ENCODE data around the gene TTN. TPM values are rescaled to one million over a fixed set of nuclear protein-coding genes. Genes with fewer than 3 reads are reported as not detected.

The TTN gene
- total RNA-seq, 1 experiment from 2014 or later, result 0.05 TPM

DNA sequence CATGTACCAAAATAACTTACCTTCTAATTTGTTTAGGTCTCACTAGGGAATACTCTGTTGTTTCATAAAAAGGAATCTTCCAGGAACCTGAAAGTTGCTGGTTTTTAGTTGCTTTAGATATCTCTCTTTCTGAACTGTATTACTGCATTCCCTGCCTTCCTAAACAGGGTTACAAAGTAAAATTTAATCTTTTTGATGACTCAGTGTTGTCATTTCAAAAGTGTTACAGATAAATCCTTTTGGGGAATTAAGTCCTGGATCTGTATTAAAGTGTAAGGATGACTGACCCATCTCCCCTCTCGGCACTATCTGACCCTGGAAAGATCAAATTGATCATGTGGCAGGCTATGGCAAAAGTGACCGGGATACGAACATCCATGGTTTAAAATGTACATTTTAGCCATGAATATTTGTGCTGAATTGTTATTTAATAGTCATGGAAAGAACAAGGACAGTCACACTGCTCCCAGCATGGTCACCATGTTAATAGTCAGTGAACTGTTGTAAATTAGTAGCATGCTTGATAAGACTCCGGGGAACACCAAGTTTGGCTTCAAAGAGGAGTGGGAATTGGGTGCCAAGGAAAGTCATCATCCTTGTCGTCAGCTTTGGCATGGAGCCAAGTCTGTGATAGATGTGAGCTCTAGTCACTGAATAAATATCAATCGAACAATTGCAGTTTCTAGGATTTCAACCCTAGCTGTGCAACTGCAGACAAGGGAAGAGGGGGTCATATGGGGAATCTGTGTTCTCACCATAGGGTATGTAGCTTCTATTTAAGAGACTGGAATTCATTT is 322.8 kb downstream of the TTN start:
- Histone ChIP-seq H3K4me1 (ENCODE audit: control insufficient read depth in 1 of 2, insufficient read depth in 2 of 2, low read length in 2 of 2) (peaks cover 9 to 14% of the 10 kb centered on the region in 2 experiments; a peak in 3 of 4 replicates), H3K36me3 (ENCODE audit: control insufficient read depth in 1 of 2, insufficient read depth in 2 of 2, low read length in 2 of 2) (peaks cover 0 to 4% of the 10 kb centered on the region in 2 experiments; a peak in 1 of 4 replicates), H3K9ac (ENCODE audit: low read length) (no peak overlapping the region), H3K27me3 (ENCODE audit: insufficient read depth, low read length) (no peaks in the 10 kb centered on the region), H4K20me1 (ENCODE audit: insufficient read depth) (no peaks in the 10 kb centered on the region; the same call in 1 of the 2 replicates), H3K9me3 (ENCODE audit: control insufficient read depth in 1 of 2, insufficient read depth in 1 of 2, low read depth in 1 of 2, low read length in 2 of 2) (no peaks in the 10 kb centered on the region), H3K79me2 (ENCODE audit: insufficient read depth, low read length) (peaks cover 49% of the 10 kb centered on the region), H3K4me2 (ENCODE audit: low read length) (no peak overlapping the region), H3K4me3 (replicated peaks in 1 of 2; ENCODE audit: low read depth in 1 of 2, low read length in 2 of 2) (no peak overlapping the region), H2AFZ (ENCODE audit: low read depth, low read length, poor library complexity, severe bottlenecking) (no peak overlapping the region), H3K27ac (ENCODE audit: low read depth, low read length) (no peak overlapping the region), H3K9me2 (ENCODE audit: insufficient read depth) (no peaks in the 10 kb centered on the region)
- RAD21 ChIA-PET (ENCODE audit: low non-redundant PET in 1 of 2, low total read pairs in 2 of 2, uncharacterized antibody in 2 of 2, unreplicated experiment in 2 of 2), result no interaction called here
- intact Hi-C loops (cut with micrococcal nuclease), result no loop called here
- no TSS peak for BruUV-seq (replicated peaks)
- no peak for DNase-seq (ENCODE audit: low read depth, low spot score)
- no peak for ATAC-seq
- CTCF ChIA-PET, result no interaction called here
- POLR2A ChIA-PET, result no interaction called here
- TF ChIP-seq ZNF274 (IDR thresholded peaks at IDR 0.05; ENCODE audit: low read depth, low read length) (no peak), ZFX (IDR thresholded peaks at IDR 0.05) (no peak), CEBPB (IDR thresholded peaks at IDR 0.05; ENCODE audit: low read depth) (no peak), EGR1 (IDR thresholded peaks at IDR 0.05; ENCODE audit: low read depth) (no peak), EZH2 (IDR thresholded peaks at IDR 0.05) (no peak), POLR2A (IDR thresholded peaks at IDR 0.05; ENCODE audit: borderline replicate concordance, extremely low read depth, insufficient read depth, insufficient read length) (no peak), SRF (IDR thresholded peaks at IDR 0.05; ENCODE audit: low read depth) (no peak), RAD21 (IDR thresholded peaks at IDR 0.05; ENCODE audit: low read depth) (no peak), SIN3A (IDR thresholded peaks at IDR 0.05; ENCODE audit: low read depth) (no peak), FOSL1 (IDR thresholded peaks at IDR 0.05; ENCODE audit: low read depth) (no peak)
- TF ChIP-seq, protein P1, sequence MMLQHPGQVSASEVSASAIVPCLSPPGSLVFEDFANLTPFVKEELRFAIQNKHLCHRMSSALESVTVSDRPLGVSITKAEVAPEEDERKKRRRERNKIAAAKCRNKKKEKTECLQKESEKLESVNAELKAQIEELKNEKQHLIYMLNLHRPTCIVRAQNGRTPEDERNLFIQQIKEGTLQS (IDR thresholded peaks at IDR 0.05), result no peak
- TF ChIP-seq, protein P2, sequence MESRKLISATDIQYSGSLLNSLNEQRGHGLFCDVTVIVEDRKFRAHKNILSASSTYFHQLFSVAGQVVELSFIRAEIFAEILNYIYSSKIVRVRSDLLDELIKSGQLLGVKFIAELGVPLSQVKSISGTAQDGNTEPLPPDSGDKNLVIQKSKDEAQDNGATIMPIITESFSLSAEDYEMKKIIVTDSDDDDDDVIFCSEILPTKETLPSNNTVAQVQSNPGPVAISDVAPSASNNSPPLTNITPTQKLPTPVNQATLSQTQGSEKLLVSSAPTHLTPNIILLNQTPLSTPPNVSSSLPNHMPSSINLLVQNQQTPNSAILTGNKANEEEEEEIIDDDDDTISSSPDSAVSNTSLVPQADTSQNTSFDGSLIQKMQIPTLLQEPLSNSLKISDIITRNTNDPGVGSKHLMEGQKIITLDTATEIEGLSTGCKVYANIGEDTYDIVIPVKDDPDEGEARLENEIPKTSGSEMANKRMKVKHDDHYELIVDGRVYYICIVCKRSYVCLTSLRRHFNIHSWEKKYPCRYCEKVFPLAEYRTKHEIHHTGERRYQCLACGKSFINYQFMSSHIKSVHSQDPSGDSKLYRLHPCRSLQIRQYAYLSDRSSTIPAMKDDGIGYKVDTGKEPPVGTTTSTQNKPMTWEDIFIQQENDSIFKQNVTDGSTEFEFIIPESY (IDR thresholded peaks at IDR 0.05; ENCODE audit: extremely low read depth, insufficient replicate concordance, low read length), result no peak

Data from HCT116 (cell line).